Choroid plexus epithelial cell (primary cell): ENCODE data around the gene PID1.

ENCODE experiments used
- DNase-seq: peaks from one replicate; pipeline ENCODE4 v3.0.0-alpha.2; 2010; ENCODE audit warnings: low read depth
- H3K4me3 ChIP-seq: 2 replicates; pipeline ENCODE4 v1.5.1; 2011; ENCODE audit warnings: low read depth, mild to moderate bottlenecking, control low read depth, low read length, moderate library complexity
- CTCF ChIP-seq: conservative IDR thresholded peaks from 2 replicates; pipeline ENCODE4 v1.5.1; 2011; ENCODE audit warnings: low read depth, mild to moderate bottlenecking, control low read depth, inconsistent platforms, low read length, moderate library complexity

The PID1 gene

GRCh38 chr2:229033816-229034215, 237.3 kb downstream of the PID1 start:
- TF ChIP-seq CTCF = no peak
- peak; percentile 11 for DNase-seq
- no peak overlapping the region for H3K4me3 ChIP-seq

GRCh38 chr2:229032608-229033234, 238.4 kb downstream of the PID1 start:
- H3K4me3 ChIP-seq = no peak overlapping the region
- no peak for TF ChIP-seq CTCF
- no peak for DNase-seq

GRCh38 chr2:229027353-229028105, 243.6 kb downstream of the PID1 start:
- no peak overlapping the region for H3K4me3 ChIP-seq
- no peak for TF ChIP-seq CTCF
- DNase-seq = peak; percentile 5

DNA sequence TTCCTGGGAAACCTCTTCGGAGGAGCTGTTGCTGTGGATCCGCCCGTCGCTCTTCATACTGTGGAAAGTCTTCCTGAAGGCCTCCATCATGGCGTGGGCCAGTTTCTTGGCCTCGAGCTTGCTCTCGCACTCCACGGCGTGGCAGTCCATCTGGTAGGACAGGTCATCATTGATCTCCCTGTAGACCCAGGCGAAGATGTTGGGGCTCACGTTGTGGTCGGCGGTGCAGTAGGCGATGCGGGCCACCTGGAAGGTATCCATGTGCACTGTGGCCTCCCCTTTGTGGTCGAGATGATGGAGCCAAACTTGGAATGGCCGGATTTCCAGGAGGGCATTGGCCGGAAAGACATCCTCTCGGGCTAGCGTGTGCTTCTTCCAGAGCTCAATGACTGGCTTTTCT, 245.4 kb downstream of the PID1 start:
- no peak for DNase-seq
- no peak for TF ChIP-seq CTCF
- no peak overlapping the region for H3K4me3 ChIP-seq

GRCh38 chr2:229022652-229023051, 248.4 kb downstream of the PID1 start:
- no peak for TF ChIP-seq CTCF
- no peak overlapping the region for H3K4me3 ChIP-seq
- DNase-seq = no peak

DNA sequence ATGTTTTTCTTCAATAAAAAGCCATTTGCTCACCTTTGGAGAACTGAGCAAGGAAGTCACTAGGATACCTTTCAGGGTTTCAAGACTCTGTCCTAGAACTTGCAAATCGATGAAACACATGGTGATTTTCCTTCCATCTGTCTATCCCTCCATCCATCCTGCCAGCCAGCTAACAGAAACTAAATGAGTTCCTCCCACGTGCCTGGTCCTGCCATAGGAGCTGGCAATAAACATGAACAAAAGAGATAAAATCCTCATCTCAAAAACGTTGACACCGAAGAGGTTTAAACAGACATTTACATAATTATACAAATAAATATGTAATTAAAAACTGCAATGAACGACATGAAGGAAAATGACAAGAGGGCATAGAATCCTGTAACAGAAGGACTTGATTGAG, 249.0 kb downstream of the PID1 start:
- H3K4me3 ChIP-seq = no peak overlapping the region
- no peak for TF ChIP-seq CTCF
- no peak for DNase-seq

DNA sequence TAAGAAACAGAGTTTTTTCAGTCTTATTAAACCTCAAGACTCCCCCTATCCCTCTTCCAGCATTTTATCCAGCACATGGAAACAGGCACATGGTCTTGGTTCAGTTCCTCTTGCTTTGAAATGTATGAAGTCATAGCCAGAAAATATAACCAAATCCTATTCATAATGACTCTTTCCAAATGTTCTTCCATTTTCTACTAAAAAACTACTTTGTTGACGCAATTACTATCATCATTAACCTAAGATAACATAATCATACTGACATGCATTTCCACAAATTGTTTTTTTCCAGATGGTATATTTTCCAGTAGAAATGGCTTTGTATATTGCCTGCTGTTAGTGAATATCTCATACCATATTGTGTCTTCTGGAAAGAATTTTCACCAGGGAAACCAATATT, 261.3 kb downstream of the PID1 start:
- TF ChIP-seq CTCF = no peak
- H3K4me3 ChIP-seq = no peak overlapping the region
- no peak for DNase-seq
